G401.6 (cell line): ENCODE measurements around the gene NDUFB10.
A peak's percentile ranks its signal among the peaks of the same experiment; 100 is the strongest.
"Not testable (repeated sequence)": the region's sequence is repeated elsewhere in the genome, so short reads cannot be mapped to it uniquely, and the experiment has no call there.

Experiments used
- FAIRE-seq: peaks from 2 replicates; lab custom pipeline; 2012; peaks lifted over from hg19 to GRCh38; lab: Jason Lieb, UNC

Gene NDUFB10

DNA sequence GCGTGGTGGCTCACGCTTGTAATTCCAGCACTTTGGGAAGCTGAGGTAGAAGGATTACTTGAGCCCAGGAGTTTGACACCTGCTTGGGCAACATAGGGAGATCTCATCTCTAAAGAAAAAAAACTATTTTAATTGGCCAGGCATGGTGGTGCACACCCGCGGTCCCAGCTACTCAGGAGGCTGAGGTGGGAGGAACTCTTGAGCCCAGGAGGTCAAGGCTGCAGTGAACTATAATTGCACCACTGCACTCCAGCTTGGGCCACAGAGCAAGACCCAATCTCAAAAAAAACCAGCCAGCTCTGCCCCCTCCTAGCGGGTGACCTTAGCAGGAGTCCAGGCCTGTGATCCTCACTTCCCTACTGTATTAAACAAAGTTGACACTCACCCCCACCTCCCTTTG is 35.2 kb upstream of the NDUFB10 start:
- no peak for FAIRE-seq

DNA sequence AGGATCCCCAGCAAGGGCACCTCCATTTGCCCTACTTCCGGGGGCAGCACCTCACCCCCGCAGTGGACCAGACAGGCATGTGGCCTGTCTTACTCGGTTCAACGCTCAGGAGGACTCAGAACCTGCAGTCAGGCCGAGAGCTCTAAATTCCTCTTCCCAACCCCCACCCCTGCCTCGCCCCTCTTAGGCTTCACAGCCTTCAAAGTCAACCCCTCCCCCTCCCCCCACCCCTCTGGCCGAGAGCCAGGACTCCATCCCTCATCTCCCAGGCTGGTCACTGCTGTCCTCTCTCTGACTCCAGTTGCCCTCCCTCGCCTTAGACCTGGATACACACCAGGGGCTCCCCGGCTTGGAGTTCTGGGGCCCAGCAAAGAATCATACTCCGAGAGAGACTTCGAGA is 33.1 kb upstream of the NDUFB10 start:
- FAIRE-seq, result no peak

DNA sequence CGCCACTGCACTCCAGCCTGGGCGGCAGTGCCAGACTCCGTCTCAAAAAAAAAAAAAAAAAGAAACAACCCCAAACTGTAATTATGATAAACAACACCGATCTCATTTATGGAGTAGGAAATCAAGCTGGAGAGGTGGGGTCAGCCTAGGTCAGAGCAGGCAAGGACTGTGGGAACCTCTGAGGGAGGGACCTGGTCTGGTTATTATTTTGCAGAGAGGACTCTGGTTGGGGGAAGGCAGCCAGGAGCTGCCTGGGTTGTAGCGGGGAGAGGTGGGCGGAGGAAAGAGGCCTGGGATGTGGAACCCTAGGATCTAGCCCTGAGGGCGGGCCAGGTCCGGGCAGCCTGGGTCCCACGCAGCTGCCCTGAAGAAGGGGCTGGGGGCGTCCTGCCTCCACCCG is 30.2 kb upstream of the NDUFB10 start:
- FAIRE-seq, result no peak

DNA sequence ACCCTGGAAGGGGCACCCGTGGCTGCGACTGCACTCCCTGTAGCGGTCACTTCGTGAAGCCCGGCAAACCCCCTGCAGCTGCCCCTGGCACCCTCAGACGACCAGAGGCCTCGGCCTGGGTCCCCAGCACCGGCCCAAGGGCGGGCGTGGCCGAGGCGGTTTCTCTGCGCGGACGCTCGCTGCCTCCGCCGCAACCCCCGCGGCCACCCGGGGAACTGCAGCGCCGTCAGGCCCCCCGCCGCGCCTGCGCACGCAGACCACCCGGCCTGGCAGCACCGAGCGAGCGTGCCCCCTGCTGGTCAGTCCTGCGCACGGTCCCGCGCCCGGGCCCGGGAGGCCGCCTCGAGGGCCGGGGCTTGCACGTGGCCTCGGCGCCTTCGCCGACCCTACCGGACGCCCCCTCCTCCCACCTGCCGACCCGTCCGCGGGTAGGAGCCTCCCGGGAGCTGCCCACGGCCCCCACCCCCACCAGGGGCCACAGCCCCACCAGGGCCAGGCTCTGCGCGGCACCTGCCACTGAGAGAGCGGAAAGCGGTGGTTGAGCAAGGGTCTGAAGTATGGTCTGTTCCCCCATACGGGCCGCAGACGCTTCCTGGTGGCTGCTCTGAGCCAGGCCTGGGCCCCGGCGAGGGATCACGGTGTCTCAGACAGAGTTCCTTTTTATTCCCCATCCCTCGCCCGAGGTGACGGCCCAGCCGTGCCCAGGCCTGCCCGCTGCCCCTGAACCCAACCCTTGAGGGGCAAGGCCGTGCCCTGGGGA is 29.6 kb upstream of the NDUFB10 start:
- no peak for FAIRE-seq

DNA sequence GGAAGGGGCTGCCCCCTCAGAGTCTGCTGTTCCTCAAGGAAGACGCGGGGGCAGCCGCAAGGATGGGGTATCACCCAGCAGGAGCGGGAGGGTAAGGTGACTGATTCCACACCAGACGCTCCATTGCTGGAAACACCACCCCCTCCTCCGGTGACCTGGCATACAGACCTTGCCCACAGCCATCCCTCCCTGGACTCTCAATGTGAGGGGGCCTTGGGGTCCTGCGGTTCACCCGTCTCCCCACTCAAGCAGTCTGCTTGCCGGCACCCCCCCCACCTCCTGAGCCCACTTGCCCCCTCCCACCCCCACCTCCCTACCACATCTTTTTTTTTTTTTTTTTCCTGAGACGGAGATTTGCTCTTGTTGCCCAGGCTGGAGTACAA is 29.0 kb upstream of the NDUFB10 start:
- no peak for FAIRE-seq

DNA sequence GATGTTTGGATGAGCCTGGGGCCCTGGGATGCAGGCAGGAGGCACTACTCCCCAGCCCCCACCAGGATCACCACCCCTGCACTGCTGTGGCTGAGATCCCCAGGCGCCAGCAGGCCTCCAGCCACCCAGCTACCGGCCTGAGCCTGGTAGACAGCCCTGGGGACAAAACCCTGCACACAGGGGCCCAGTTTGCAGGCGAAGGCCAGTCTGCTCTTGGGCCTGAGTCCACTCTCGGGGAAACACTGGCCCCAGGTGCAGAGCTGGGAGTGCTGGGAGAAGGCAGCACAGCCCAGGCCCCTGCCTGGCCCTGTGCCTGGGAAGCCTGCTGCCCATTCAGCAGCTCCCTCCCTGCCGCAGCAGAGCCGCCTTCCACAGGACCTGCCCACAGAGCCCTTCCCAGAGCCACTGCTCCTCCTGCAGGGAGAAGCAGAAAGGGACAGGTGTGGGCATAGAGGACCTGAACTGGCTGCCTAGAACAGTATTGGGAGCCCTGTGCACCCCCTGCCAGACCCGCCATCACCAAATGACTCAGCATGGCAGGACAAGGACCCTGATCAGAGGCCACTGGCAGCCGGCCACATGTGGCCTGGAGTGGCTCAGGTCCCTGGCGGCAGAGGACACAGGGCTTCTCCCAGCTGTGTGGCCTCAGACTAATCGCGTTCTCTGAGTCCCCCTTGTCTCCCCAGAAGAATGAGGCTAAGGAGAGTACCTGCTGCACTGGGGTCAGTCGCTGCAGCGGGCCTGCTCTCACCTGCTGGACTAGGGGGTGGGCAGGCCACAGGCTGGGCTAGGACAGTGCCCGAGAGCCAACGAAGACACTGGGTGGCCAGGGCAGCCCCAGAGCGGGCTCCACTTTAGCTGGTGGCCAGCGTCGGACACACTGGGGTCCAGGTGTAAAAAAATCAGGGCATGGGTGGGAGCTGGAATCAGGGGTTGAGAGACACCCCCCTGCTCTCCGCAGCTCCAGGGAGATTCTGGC is 27.0 kb upstream of the NDUFB10 start:
- peak; percentile 68 for FAIRE-seq

DNA sequence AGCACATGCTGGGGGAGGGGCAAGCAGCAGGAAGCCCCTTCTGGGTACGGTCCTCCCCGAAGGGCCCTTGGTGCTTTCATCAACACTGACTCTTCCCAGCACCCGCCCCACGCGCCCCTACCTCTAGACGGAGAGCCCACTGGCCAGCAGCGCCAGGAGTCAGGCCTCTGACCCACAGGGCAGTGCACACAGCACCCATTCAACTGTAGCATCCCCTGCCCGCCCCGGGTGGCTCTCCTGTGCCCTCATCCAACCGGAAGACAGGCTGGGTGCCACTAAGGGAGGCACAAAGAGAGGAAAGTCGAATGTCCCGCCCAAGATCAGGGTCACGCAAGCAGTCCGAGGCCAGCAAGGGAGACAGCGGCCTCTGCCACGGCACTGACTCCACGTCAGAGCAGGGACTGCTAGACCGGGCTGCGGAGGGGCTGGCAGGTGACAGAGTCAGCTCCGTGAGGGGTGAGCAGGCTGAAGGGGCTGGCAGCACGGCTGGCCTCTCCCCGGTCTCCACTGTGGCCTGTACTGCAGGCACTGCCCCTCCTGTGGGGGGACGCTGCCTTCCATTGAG is 26.2 kb upstream of the NDUFB10 start:
- no peak for FAIRE-seq

DNA sequence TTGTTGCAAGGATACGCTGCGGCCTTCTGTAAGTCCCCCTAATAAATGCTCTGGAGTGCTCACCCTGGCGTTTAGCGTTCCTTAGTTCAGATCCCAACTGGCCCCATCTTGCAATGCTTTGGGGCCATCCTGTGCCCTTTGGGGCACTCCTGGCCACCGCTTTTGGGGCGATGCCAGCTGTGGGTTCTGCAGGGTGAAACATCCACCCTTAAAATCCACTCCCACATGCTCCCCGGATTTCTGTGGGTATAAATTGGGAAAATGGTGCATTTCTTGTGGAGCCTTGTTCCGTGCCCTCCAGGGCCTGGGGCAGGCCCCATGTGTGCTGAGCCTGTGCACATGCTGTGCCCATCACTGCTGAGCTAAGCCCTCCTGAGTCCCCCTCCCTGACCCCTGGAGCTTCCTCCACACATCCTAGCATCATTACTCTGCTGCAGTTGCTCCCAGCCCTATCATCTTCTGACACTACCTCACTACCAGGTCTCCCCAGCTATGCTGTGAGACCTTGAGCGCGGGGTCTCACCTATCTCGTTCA is 22.3 kb upstream of the NDUFB10 start:
- FAIRE-seq, result no peak

DNA sequence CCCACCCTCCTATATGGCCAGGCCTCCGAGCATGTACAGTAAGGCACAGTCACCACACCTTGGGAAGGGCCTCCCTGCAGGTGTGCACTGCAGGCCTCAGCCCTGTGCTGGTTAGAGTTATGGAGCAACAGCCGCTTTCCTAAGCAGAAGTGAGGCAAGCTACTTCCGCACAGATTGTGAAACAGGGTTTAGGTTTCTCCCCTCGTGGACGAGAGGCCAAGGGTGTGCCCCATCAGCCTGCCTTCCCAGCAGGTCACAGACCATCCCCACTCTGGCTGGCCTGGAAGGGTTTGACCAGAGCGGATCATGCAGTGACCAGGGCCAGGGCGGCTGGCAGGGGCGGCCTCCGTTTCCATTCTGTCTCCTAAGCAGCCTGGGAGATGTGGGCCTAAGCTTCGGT is 21.0 kb upstream of the NDUFB10 start:
- FAIRE-seq, result no peak

DNA sequence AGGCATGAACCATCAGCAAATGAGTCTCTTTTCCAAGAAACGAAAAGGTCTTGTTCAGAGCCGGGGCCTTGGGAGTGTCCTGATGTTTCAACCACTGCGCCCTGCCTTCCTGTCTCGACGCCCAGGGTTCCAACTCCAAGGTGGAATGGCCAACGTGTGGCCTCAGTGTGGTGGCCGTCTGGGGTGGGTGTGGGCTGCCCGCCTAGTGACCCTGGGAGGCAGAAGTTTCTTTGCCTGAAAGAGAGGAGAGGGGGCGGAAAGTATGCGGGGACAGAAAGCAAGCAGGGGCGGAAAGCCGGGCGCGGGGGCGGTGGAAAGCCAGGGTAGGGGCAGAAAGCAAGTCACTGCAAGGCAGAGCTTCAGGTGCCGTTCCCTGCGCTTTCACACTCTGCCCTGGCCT is 20.4 kb upstream of the NDUFB10 start:
- no peak for FAIRE-seq

DNA sequence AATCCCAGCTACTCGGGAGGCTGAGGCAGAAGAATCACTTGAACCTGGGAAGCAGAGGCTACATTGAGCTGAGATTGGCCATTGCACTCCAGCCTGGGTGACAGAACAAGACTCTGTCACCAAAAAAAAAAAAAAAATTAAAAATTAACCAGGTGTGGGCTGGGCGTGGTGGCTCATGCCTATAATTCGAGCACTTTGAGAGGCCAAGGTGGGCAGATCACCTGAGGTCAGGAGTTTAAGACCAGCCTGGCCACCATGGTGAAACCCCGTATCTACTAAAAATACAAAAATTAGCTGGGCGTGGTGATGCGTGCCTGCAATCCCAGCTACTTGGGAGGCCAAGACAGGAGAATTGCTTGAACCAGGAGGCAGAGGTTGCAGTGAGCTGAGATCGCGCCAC is 19.5 kb upstream of the NDUFB10 start:
- FAIRE-seq, result not testable (repeated sequence)

DNA sequence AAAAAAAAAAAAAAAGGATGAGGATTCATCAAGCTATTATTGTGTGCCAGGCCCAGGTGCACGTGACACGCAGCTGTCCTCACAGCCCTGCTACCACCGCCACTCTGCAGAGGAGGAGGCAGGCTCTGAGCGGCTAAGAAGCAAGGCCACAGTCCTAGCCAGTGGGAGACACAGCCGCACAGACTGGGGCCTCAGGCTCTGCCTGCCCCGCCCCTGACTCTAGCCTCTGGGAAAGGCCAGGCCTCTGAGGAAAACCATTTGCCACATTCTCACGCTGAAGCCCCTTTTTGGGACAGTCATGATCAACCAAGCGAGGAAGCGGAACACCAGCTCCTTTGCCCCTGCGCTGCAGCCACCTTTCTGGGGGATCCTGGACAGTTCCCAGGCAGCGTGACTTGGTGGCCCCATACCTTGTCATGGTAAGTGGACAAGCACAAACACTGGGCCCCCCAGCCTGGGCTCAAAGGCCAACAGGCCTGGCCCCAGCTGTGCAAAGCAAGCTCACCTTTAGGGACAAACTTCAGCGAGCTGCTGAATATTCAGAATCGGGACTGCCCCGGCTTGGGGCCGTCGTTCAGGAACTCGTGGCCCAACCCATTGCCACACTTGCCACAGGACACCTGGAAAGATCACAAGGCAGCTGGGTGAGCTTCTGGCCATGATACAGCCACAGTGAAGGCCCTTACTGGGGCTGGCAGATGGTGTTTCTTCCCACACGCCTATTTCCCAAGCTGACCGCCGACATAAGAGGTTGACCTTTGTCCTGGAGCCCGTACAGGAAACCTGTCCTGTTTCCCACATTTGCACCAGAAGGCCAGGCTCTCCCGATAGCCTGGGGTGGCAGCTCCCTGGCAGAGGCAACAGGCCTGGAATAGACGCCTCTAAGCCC is 18.8 kb upstream of the NDUFB10 start:
- FAIRE-seq, result no peak

DNA sequence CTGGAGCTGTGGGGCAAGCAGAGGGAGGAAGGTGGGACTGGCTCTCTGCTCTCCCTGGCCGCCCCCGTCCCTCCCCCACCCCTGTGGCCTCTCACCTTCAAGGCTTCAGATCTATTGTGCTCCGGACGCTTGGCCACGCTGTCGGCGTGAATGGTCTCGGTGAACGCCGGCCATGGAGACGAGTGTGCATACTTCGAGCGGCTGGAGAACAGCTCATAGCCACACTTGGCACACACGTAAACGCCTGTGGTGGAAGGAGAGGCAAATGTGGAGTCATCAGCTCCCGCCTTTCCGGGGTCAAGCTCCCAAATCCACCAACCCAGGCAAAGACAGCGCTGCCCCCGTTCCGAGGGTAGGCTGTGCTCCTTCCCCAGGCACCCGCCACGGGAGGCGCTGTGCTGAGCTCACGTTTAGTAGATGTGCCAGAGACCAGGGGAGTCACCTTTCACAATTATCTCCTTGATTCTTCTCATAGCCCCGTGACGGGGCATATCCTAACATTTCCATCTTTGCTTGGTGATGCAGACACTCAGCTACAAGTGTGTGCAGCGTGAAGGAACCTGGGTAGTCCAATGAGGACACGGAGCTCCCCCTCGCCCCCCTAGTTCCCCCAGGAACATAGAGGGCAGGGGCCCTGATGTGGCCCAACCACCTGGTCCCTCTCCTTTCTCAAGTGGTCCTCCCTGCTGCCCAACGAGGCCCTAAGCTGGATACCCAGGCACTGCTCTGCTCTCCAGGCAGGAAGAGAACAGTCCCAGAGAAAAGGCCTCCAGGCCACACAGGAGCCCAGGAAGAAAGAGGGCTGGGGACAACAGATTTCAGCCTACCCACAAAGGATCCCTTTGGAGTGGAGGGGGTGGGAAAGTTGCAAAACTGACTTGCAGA is 17.9 kb upstream of the NDUFB10 start:
- FAIRE-seq, result no peak

DNA sequence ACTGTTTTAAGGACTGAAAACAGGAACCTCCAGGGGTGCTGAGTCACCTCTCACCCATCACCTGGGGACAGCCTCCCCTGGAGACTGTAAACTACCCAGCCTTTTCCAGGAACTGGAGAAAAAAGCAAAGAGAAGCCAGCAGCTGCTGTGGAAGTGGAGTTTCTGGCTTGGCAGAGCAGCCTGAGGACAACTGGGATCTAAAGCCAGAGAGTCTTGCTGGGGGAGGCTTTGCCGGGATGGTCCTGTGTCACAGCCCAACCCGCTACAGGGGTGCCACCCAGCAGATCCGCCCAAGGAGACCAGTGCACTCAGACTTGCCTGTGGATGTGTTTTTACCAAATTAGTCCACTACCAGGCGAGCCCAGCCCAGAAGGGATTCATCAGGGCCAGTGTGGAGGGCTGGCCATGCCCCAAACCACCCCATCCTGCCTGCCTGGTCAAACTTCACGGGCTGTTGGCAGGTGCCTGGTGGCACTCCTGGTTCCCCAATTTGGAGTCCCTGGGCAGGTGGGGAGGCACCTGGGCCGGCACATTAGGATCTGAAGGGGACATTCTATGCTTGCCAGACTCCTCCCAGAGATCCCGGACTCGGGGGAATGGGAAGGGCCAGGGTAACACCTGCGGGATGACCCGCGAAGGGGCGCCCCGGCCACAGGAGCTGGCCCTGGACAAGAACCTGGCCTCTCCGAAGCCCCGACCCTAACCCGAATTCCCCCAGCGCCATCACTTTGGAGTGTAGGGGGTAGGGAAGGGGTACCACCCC is 17.1 kb upstream of the NDUFB10 start:
- no peak for FAIRE-seq

DNA sequence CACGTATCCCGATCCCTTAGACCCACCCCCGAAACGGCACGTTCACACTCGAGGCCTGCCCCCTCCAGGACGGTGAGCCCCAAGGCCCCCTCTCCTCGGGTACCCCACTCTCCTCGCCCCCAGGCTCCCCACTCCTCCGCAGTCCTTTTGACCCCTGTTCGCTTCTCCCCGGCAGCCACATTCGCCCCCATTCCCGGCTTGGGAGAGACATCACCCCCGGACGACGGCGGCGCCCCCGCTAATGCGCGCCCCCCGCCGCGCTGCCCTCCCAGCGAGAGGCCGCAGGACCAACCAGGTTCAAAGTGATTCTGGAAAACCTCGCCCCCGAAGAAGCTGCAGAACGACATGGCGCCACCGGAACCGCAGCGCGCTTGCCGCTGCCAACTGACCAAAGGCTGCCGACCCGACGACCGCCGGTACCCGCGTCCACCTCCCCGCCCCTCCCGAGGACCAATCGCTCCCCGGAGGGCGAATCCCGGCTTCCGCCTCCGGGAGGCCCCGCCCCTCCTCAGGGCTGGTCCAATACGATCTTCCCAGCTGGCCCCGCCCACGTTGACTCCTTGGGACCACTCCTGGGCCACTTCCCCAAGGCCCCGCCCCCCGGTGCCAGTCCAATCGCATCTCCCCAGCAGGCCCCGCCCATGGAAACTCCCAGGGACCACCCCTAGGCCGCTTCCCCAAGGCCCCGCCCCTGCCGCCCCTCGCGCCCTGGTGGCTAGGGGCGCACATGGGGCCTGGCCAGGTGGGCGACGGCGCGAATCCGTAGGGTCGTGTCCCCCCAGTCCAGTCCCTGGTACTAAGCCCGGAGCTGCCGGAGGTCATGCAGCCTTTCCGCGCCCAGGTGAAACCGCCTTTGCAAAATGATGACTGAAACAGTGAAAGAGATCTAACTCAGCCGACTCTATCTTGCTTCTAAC is 16.3 kb upstream of the NDUFB10 start, which contains the start of gene MSRB1:
TSS of gene MSRB1 (minus strand) at position 390 of the 917 bp plus-strand sequence. CDS start at position 347, 43 bp downstream.
- FAIRE-seq, result peak; percentile 98

DNA sequence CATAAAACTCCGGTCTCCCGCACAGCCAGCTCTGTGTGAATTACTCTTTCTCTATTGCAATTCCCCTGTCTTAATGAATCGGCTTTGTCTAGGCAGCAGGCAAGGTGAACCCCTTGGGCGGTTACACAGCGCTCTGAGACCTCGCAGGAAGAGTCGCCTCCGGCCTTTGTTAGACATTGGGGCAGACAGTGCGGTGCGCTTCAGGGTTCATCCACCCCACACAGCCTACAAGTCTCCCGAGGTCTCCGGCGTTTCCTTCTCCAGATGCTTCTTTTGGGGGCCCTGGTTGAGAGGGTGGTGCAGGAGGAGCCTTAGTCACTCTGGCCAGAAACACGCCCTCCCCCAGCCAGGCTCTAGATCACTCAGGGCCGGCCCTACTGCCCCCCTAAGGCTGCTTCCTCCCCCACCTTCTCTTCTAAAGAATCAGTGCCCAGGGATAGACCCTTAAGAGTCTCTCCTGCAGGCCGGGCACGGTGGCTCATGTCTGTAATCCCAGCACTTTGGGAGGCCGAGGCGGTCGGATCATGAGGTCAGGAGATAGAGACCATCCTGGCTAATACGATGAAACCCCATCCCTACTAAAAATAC is 14.6 kb upstream of the NDUFB10 start:
- FAIRE-seq, result no peak

DNA sequence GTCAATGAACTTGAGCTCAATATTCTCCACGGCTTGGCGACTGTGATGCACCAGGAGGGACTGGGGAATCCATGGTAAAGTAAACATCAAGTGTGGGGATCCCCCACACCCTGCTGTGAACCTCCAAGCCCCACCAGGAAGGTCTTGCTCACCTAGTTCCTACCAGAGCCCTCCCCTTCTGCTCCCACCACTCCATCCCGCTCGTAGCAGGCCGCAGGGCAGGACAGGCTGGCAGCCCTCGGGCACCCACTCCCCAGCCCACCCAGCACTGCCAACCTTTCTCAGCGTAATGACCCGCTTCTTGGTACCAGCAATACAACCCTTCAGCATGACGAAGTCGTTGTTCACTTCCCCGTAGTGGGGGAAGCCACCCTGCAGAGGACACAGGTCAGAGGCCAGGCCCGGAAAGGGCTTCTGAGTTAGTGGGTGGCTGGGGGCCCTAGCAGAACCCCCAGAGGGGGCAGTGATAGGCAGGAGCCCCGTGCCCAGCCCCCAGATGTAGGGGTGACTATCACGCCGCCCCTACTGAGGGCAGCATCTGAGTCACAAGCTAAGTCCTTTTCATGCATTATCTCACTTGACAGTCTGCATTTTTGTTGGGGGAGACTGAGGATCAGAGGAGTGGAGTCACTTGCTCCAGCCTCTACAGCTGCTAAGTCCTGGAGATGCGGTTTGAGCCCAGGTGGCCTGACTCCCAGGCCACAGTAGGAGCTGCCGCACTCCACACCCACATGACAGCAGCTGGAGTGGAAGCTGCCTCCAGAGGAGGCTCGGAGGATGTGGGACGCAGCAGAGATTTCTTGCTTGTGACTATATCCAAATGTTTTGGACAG is 13.6 kb upstream of the NDUFB10 start:
- FAIRE-seq, result no peak
